Keratinocyte (primary cell): ENCODE measurements around the gene BCAS3. TPM values are rescaled to one million over a fixed set of nuclear protein-coding genes. Genes with fewer than 3 reads are reported as not detected.

Experiments used
- DNase-seq: peaks from one replicate; pipeline ENCODE4 v3.0.0-alpha.2; 2011; ENCODE audit warnings: low read depth, missing footprints, low spot score
- FAIRE-seq: peaks from 2 replicates; lab custom pipeline; 2011; peaks lifted over from hg19 to GRCh38; lab: Jason Lieb, UNC
- H2AFZ ChIP-seq: 2 replicates; pipeline ENCODE4 v1.6.0; 2012; ENCODE audit warnings: low read length, control low read depth, inconsistent platforms; ENCODE audit not compliant: control insufficient read depth
- H3K27ac ChIP-seq: 2 replicates; pipeline ENCODE4 v1.5.1; 2011; ENCODE audit warnings: low read length; ENCODE audit not compliant: control insufficient read depth, insufficient read depth
- H3K27me3 ChIP-seq: 3 replicates; pipeline ENCODE4 v1.6.0; 2011; ENCODE audit warnings: low read length; ENCODE audit not compliant: control insufficient read depth, insufficient read depth; ENCODE audit errors: extremely low read depth
- H3K36me3 ChIP-seq, 2 experiments: 2 replicates in 1 of 2; 3 replicates in 1 of 2; pipeline ENCODE4 v1.5.1; 2011; ENCODE audit warnings: low read length in 2 of 2, mild to moderate bottlenecking in 1 of 2; ENCODE audit not compliant: control insufficient read depth in 2 of 2, insufficient read depth in 2 of 2; ENCODE audit errors: extremely low read depth in 1 of 2
- H3K4me1 ChIP-seq: 3 replicates; pipeline ENCODE4 v1.5.1; 2011; ENCODE audit warnings: low read length; ENCODE audit not compliant: control insufficient read depth, insufficient read depth; ENCODE audit errors: extremely low read depth
- H3K4me2 ChIP-seq: 3 replicates; pipeline ENCODE4 v1.6.0; 2011; ENCODE audit warnings: low read depth, low read length; ENCODE audit not compliant: control insufficient read depth, insufficient read depth; ENCODE audit errors: extremely low read depth
- H3K4me3 ChIP-seq, 3 experiments: fragments of 200-600 bp in 1 of 3; sonication (generic) in 1 of 3; 2 replicates in 2 of 3; 3 replicates in 1 of 3; pipeline ENCODE4 v1.5.1; 2011 to 2016; ENCODE audit warnings: low read length in 3 of 3, mild to moderate bottlenecking in 3 of 3, control low read depth in 2 of 3, inconsistent platforms in 1 of 3, low read depth in 1 of 3, mixed read lengths in 1 of 3, mixed run types in 1 of 3, moderate library complexity in 1 of 3; ENCODE audit not compliant: control insufficient read depth in 2 of 3, insufficient read depth in 2 of 3; ENCODE audit errors: extremely low read depth in 1 of 3
- H3K79me2 ChIP-seq: 2 replicates; pipeline ENCODE4 v1.6.0; 2012; ENCODE audit warnings: low read length; ENCODE audit not compliant: control insufficient read depth, insufficient read depth
- H3K9ac ChIP-seq: 3 replicates; pipeline ENCODE4 v1.6.0; 2011; ENCODE audit warnings: low read length; ENCODE audit not compliant: control insufficient read depth, insufficient read depth; ENCODE audit errors: extremely low read depth
- H3K9me1 ChIP-seq: 3 replicates; pipeline ENCODE4 v1.6.0; 2011; ENCODE audit warnings: low read length; ENCODE audit not compliant: control insufficient read depth, insufficient read depth; ENCODE audit errors: extremely low read depth
- H3K9me3 ChIP-seq: 2 replicates; pipeline ENCODE4 v1.5.1; 2012; ENCODE audit warnings: low read depth, low read length; ENCODE audit not compliant: control insufficient read depth
- H4K20me1 ChIP-seq: 3 replicates; pipeline ENCODE4 v1.6.0; 2011; ENCODE audit warnings: low read length; ENCODE audit not compliant: control insufficient read depth, insufficient read depth; ENCODE audit errors: extremely low read depth
- CTCF ChIP-seq, 3 experiments: IDR thresholded peaks in 1 of 3; conservative IDR thresholded peaks in 1 of 3; optimal IDR thresholded peaks in 1 of 3; 2 replicates in 2 of 3; 3 replicates in 1 of 3; pipeline versions ENCODE3 to v1.5.1; 2011; ENCODE audit warnings: low read length in 3 of 3, mild to moderate bottlenecking in 3 of 3, moderate library complexity in 2 of 3, control low read depth in 1 of 3, inconsistent platforms in 1 of 3; ENCODE audit not compliant: insufficient read depth in 2 of 3; ENCODE audit errors: extremely low read depth in 1 of 3
- EZH2 ChIP-seq: IDR thresholded peaks from one replicate; pipeline ENCODE4 v1.6.1; 2012; ENCODE audit warnings: inconsistent platforms, mild to moderate bottlenecking, low read length, moderate library complexity
- dilution Hi-C: fragments of 300-500 bp; cut with MboI; formaldehyde crosslinking; loops from one replicate; pipeline ENCODE4 v1.7.0; 2020; ENCODE audit warnings: low sequenced_read_pairs; ENCODE audit not compliant: extremely low pct_ligation_motif_present
- polyA plus RNA-seq, 5 experiments: library from polyadenylated mRNA; depleted of rRNA in 3 of 5; stranded (reverse) in 3 of 5; stranded (forward) in 1 of 5; unstranded in 1 of 5; fragments of >200 nt; gene quantifications; 1 replicate in 1 of 5; 2 replicates in 3 of 5; 3 replicates in 1 of 5; pipeline versions ENCODE4 v1.2.1 to v1.2.3, GENCODE V29; 2011 to 2012; ENCODE audit warnings: missing spikeins in 2 of 5, low read depth in 1 of 5, low replicate concordance in 1 of 5

Gene BCAS3
- polyA plus RNA-seq, 1 donor (not counting 4 experiments of a cell fraction or from before 2014, with no cell fraction given) = 11.8 TPM

- Histone ChIP-seq H3K4me1 (no peaks in the 10 kb centered on the region), H4K20me1 (no peaks in the 10 kb centered on the region), H3K79me2 (no peaks in the 10 kb centered on the region), H3K27me3 (no peaks in the 10 kb centered on the region), H3K36me3 (no peaks in the 10 kb centered on the region), H3K9me1 (no peaks in the 10 kb centered on the region), H3K9ac (no peak overlapping the region), H3K4me2 (no peak overlapping the region), H3K27ac (no peak overlapping the region), H3K4me3 (no peak overlapping the region), H3K9me3 (no peaks in the 10 kb centered on the region), H2AFZ (no peak overlapping the region)
- TF ChIP-seq EZH2 (no peak), CTCF (optimal IDR thresholded peaks at IDR 0.05 in 1 of 3, IDR thresholded peaks at IDR 0.05 in 1 of 3, conservative IDR thresholded peaks at IDR 0.05 in 1 of 3; ENCODE audit: extremely low read depth in 1 of 3, insufficient read depth in 2 of 3, low read length in 3 of 3) (no peak)
- dilution Hi-C loops = no loop called here
- no peak for FAIRE-seq
- DNase-seq = no peak
These were observed 527.8 kb downstream of the BCAS3 start for GRCh38 chr17:61205401-61205800.

GRCh38 chr17:61205931-61206330 lies 528.3 kb downstream of the BCAS3 start:
- Histone ChIP-seq H3K79me2 (no peaks in the 10 kb centered on the region), H2AFZ (no peak overlapping the region), H3K4me2 (no peak overlapping the region), H3K27ac (no peak overlapping the region), H3K9ac (no peak overlapping the region), H3K4me1 (no peaks in the 10 kb centered on the region), H3K27me3 (no peaks in the 10 kb centered on the region), H3K36me3 (no peaks in the 10 kb centered on the region), H3K9me3 (no peaks in the 10 kb centered on the region), H4K20me1 (no peaks in the 10 kb centered on the region), H3K9me1 (no peaks in the 10 kb centered on the region), H3K4me3 (no peak overlapping the region)
- TF ChIP-seq CTCF (optimal IDR thresholded peaks at IDR 0.05 in 1 of 3, IDR thresholded peaks at IDR 0.05 in 1 of 3, conservative IDR thresholded peaks at IDR 0.05 in 1 of 3; ENCODE audit: extremely low read depth in 1 of 3, insufficient read depth in 2 of 3, low read length in 3 of 3) (no peak), EZH2 (no peak)
- FAIRE-seq = no peak
- no peak for DNase-seq
- dilution Hi-C loops = no loop called here
